ENCODE measurements around the gene WIZ.
"Not testable (repeated sequence)": the region's sequence is repeated elsewhere in the genome, so short reads cannot be mapped to it uniquely, and the experiment has no call there.

Gene WIZ

GRCh38 chr19:15411351-15411750 lies 38.4 kb downstream of the WIZ start:
- DNase-seq (ENCODE audit: low read depth in 2 of 2), result not testable (repeated sequence)

- DNase-seq (ENCODE audit: low read depth in 2 of 2), result no peak
These were observed 45.0 kb downstream of the WIZ start for GRCh38 chr19:15404780-15405211.

DNA sequence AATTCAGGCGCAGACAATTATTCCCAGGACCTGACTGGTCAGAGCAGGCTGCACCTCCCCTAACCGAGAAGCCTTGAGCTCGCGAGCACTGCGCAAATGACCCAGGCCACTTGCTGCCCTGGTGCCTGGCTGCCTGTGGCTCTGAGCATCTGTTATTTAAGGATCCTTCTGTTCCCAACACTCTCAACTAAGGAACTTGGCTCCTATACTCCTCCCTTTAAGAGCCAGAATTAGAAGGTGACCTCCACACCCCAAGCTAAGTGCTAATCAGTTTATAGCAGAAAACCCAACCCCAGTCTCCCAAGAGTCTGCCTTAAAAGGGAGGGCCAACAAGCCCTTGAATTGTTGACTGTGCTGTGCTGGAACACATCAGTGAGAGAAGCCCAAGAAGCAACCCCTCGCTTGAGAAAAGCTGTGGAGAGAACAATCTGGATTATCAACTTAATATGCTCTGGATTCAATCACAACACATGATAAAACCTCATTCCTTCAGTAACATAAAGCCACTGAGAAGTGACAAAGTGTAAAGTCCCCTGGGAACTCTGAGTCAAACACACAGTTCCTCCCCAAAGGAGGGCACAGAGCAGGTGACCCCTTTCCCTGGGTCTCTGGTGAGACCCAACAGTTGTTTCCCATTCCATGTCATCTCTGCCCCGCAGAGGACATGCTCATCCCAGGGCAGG lies 45.5 kb downstream of the WIZ start:
- DNase-seq (ENCODE audit: low read depth in 2 of 2), result no peak

GRCh38 chr19:15403151-15403531 lies 46.6 kb downstream of the WIZ start:
- no peak for DNase-seq (ENCODE audit: low read depth in 2 of 2)

DNA sequence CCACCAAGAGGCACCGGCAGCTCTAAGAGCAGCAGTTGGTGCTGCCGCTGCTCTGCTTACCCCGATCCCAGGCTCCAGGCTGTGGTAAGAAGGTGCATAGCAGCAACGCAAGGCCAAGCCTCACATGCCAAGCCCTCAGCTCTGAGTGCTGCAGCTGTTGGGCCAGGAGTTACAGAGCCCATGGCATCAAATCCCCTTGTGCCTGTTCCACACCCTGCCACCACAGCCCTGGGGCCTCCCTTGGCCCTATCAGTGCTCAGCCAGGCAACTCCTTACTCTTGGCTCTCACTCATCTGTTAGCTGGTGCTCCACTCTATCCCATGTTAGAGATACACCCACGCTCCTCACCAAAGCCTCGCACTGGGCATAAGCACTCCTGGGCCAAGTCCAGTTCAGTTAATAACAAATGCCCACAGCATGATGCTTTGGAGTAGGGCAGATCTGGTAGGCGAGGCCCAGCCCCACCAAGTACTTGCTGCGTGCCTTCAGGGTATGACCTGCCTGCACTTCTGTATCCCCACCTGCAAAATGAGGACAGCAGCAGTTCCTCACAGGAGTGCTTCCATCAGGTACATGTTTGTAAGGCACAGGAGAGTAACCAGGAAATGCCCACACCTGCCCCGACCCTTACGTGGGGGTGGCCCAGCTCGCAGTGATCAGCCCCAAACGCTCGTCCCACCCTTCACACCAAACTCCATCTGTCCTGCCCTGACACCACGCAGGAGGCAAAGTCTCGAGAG lies 47.2 kb downstream of the WIZ start:
- no peak for DNase-seq (ENCODE audit: low read depth in 2 of 2)

- DNase-seq (ENCODE audit: low read depth in 2 of 2), result no peak
These were observed 48.4 kb downstream of the WIZ start for GRCh38 chr19:15401397-15401710.

GRCh38 chr19:15400521-15401396 lies 49.0 kb downstream of the WIZ start:
- no peak for DNase-seq (ENCODE audit: low read depth in 2 of 2)

DNA sequence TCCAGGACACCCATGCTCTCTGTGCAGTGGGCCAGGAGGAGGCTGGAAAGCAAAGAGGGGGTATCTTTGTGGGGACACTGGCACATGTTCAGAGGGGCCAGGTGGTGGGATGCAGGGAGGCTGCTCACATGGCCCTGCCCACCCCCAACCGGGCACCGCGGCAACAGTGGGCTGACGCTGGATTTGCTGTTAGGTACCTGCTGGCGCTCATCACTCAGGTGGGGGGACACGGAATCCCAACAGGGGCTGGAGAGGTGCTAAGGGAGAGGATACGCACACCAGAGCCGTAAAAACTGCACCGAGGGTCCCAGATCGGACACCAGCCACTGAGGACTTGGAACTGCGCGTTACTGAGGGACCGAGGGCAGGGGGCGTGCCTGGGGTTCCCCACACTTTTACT lies 50.1 kb downstream of the WIZ start:
- no peak for DNase-seq (ENCODE audit: low read depth in 2 of 2)

- DNase-seq (ENCODE audit: low read depth in 2 of 2), result no peak
These were observed 50.6 kb downstream of the WIZ start for GRCh38 chr19:15399234-15399515.

- no peak for DNase-seq (ENCODE audit: low read depth in 2 of 2)
These were observed 51.1 kb downstream of the WIZ start for GRCh38 chr19:15398501-15399233.

DNA sequence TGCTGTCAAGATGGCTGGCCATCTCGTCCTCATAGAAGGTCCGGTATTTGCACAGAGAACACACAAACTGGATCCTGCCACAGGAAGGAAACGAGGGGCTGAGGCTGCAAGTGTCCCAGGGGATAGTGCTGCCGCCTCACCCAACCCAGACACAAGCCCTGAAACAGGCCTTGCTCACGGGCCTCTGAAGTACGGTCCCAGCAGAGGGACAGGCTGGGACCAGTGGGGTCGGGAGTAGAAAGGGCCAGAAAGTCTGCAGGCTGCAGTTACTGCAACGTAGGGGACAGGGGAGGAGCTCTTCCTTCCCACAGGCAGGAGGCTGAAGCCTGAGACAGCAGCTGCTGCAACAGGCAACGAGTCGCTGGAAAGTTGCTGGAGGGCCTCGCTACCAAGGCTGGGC lies 52.0 kb downstream of the WIZ start:
- no peak for DNase-seq (ENCODE audit: low read depth in 2 of 2)

DNA sequence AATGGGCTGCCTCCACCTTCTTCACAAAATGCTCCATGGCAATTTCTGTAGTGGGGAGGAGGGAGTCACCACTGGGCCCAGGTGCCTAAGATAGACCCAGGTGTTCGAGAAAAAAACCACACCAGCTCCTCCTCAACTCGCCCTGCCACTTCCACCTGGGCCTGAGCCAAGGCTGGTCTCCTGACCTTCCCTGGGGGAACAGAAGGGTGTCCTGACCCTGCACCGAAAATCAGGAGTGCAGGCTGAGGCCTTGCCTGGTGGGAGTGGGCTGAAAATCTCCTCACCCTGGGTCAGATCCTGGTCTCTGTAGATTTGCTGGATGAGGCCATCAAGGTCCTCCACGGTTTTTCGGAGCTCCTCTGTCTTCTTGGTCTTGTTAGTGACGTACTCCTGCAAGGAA lies 52.5 kb downstream of the WIZ start:
- no peak for DNase-seq (ENCODE audit: low read depth in 2 of 2)

DNA sequence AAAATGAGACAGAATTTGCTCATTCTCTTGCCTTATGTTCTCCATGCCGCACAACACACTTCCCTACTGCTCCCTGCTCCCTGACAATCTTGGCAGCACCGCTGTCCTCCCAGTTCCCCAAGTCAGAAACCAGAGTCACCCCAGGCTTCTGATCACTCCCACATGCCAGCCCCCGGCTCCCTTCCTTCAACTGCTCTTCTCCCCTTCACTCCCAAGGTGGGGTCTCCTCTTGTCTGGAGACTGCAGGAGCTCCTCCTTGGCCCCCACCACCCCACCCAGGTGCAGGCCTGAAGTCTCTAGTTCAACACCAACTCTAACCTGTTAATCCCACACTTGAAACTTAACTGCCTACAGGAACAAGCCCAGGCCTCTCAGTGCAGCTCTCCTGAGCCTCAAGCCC lies 53.3 kb downstream of the WIZ start:
- DNase-seq (ENCODE audit: low read depth in 2 of 2), result no peak

- not testable (repeated sequence) for DNase-seq (ENCODE audit: low read depth in 2 of 2)
These were observed 54.5 kb downstream of the WIZ start for GRCh38 chr19:15395251-15395650.

GRCh38 chr19:15394426-15394825 lies 55.3 kb downstream of the WIZ start:
- DNase-seq (ENCODE audit: low read depth in 2 of 2), result no peak

GRCh38 chr19:15393963-15394362 lies 55.8 kb downstream of the WIZ start:
- DNase-seq (ENCODE audit: low read depth in 2 of 2), result no peak

DNA sequence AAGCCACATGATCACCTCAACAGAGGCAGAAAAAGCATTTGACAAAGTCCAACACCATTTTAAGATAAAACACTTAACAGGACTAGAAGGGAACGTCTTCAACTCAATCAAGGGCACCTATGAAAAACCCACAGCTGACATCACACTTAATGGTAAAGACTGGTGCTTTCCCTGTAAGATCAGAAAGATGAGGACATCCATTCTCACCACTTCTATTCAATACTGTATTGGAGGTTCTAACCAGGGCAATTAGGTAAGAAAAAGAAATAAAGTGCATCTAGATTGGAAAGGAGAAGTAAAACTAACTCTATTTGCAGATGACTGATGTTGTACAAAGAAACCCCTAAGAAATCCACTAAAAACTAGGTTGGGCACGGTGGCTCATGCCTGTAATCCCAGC lies 58.9 kb downstream of the WIZ start:
- no peak for DNase-seq (ENCODE audit: low read depth in 2 of 2)

GRCh38 chr19:15381864-15382263 lies 67.9 kb downstream of the WIZ start:
- no peak for DNase-seq (ENCODE audit: low read depth in 2 of 2)

GRCh38 chr19:15381429-15381828 lies 68.3 kb downstream of the WIZ start:
- DNase-seq (ENCODE audit: low read depth in 2 of 2), result no peak

- no peak for DNase-seq (ENCODE audit: low read depth in 2 of 2)
These were observed 69.6 kb downstream of the WIZ start for GRCh38 chr19:15379999-15380647.

DNA sequence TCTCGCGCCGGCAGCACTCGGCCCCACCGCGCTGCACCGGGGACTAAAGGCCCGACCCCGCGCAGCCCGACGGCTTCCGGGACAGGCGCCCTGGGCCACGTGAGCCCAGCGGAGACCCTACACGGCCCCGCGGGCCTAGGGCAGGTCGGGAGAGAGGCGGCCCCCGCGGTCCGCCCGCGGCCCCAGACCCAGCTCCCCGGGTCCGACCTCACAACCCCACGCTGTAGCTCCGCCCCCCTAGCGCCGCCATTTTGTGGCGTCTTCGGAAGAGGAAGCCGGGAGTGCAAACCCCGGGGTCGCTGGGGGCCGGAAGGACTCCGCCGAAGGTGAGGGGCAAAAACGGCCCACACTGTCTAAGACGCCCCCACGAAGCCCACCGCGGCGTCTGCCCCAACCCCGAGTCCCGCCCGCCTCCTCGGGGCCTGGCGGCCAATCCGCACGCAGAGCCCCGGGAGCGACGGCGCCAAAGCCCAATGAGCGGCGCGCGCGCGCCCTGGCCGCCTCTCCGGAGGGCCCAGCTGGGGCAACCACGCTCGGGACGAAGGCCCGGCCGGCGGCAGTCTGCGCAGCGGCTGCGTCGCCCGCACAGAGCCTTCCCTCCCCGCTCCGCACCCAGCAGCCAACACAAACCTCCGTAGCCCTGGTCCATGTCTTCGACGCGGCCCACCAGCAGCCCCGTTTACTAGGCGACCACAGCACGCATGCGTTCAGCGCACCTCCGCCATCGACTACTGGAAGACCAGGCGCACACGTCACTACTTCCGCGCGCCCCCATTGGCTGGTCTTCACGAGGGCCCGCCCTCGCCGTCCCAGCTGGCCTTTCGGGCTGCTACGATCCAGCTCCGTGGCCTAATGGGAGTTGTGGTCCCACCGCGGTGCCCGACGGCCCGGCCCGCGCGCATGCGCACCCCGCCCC lies 70.4 kb downstream of the WIZ start, which contains the start of gene AKAP8:
Gene AKAP8 (minus strand): TSS at position 705 of the 916 bp plus-strand sequence. CDS start 56 bp downstream, at position 649.
- peak; percentile 96 to 98 for DNase-seq (ENCODE audit: low read depth in 2 of 2)

All from stimulated activated CD8-positive, alpha-beta memory T cell treated with anti-CD3 and anti-CD28 coated beads, Interleukin-7, amount 100 ng/mL, for 4 hours (primary cell).